Measurements from ENCODE around the gene GPBAR1. TPM values are rescaled to one million over a fixed set of nuclear protein-coding genes. Genes with fewer than 3 reads are reported as not detected.
A peak's percentile ranks its signal among the peaks of the same experiment; 100 is the strongest.

The GPBAR1 gene
- total and polyA plus RNA-seq, 5 donors from 2014 or later, result 1.2 TPM; not detected in 4

DNA sequence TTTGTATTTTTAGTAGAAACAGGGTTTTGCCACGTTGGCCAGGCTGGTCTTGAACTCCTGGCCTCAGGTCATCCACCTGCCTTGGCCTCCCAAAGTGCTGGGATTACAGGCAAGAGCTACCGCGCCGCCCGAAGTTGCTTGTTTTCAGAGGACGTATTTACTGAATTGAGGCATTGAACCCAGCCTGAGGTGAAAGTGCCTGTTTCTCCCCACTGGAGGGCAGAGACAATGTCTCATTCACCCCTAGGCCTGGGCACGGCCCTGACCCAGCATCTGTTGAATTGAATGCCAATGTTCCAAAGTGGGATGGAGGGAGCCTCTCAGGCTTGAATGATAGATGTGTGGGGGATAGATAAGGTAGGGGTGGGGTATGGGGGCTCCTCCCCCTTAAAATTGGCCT is 36.0 kb downstream of the GPBAR1 start:
- no peak for ATAC-seq (ENCODE audit: low read depth in 2 of 2)
- peaks cover 12 to 33% (median 18%) of the 10 kb centered on the region in 4 donors for H3K4me1 Mint-ChIP-seq

DNA sequence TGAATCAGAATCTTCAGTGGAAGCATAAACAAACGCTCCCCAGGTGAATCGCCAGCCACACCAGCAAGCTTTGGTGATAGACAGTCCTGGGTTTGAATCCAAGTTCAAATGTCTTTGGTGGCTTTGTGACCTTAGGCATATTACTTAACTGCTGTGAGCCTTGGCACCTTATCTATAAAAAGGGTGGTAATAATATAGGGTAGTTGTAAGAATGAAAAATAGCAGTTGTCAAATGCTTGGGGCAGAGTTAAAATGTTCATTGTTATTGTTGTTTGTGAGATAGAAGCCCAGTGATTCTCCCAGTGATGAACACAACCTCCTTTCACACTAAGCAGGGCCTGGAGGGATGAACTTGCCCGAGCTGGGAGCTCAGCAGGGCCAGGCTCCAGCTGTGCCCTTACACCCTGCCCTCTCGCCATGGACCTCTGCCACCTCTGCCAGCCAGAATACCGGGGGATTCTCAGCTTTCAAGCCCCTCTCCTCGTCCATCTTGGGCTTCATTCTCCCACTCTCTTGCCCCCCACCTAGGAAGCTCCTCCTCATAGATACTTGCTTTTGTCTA is 37.6 kb downstream of the GPBAR1 start:
- Histone ChIP-seq H3K4me3 (ENCODE audit: low read depth, low read length) (no peak overlapping the region), H3K27ac (ENCODE audit: insufficient read depth, low read length, poor library complexity, severe bottlenecking) (no peak overlapping the region), H3K36me3 (ENCODE audit: control insufficient read depth, insufficient read depth, low read length) (no peaks in the 10 kb centered on the region), H3K4me1 (ENCODE audit: control insufficient read depth, insufficient read depth, low read length, poor library complexity, severe bottlenecking) (peaks cover 11% of the 10 kb centered on the region), H3K27me3 (ENCODE audit: control insufficient read depth, insufficient read depth, low read length) (no peaks in the 10 kb centered on the region), H3K9me3 (ENCODE audit: control insufficient read depth in 2 of 2, low read length in 2 of 2) (no peaks in the 10 kb centered on the region)
- no peaks in the 10 kb centered on the region for H3K36me3 Mint-ChIP-seq
- DNase-seq, result no peak
- no peaks in the 10 kb centered on the region for H3K9me3 Mint-ChIP-seq
- no peak overlapping the region for H3K27ac Mint-ChIP-seq
- peaks cover 4% of the 10 kb centered on the region for H3K27me3 Mint-ChIP-seq
- no peak for ATAC-seq (ENCODE audit: low read depth in 2 of 2)
- peaks cover 6 to 29% (median 13%) of the 10 kb centered on the region in 4 donors for H3K4me1 Mint-ChIP-seq
- peak overlapping the region in 2 of 4 donors; percentile 38 to 41 for H3K4me3 Mint-ChIP-seq

More for the DNA sequence above, 36.0 kb downstream of the GPBAR1 start:
- no peak overlapping the region for H3K4me3 ChIP-seq (ENCODE audit: low read depth, low read length)
- Mint-ChIP-seq H3K9me3 (no peaks in the 10 kb centered on the region), H3K4me3 (peak overlapping the region in 1 of 4 donors; percentile 51), H3K27me3 (peaks cover 4% of the 10 kb centered on the region), H3K36me3 (no peaks in the 10 kb centered on the region), H3K27ac (no peak overlapping the region)
- H3K27me3 ChIP-seq (ENCODE audit: control insufficient read depth, insufficient read depth, low read length), result no peaks in the 10 kb centered on the region
- DNase-seq, result no peak
- H3K4me1 ChIP-seq (ENCODE audit: control insufficient read depth, insufficient read depth, low read length, poor library complexity, severe bottlenecking), result peaks cover 21% of the 10 kb centered on the region
- no peaks in the 10 kb centered on the region for H3K36me3 ChIP-seq (ENCODE audit: control insufficient read depth, insufficient read depth, low read length)
- no peak overlapping the region for H3K27ac ChIP-seq (ENCODE audit: insufficient read depth, low read length, poor library complexity, severe bottlenecking)
- H3K9me3 ChIP-seq (ENCODE audit: control insufficient read depth in 2 of 2, low read length in 2 of 2), result no peaks in the 10 kb centered on the region

DNA sequence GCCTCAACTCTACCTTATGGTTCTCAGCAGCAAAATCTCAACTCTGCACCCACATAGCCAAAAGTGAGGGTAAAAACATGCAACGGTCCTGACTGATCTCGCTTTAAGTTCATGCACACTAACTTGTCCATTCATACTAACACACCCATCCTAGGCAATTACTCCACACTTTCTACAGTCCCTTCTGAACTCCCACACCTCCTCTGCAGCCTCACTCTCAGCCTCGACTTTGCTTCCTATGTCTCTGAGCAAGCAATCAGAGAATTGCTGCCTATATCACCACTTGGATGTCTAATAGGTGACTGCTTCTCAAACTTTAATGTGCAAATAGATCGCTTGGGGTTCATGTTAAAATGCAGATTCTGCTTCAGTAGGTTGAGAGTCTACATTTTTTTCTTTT is 39.3 kb downstream of the GPBAR1 start:
- Mint-ChIP-seq H3K27me3 (peaks cover 4% of the 10 kb centered on the region), H3K27ac (peak overlapping the region in 1 of 3 donors; percentile 62), H3K9me3 (no peaks in the 10 kb centered on the region), H3K4me1 (peaks cover 5 to 13% (median 7%) of the 10 kb centered on the region in 4 donors), H3K36me3 (no peaks in the 10 kb centered on the region), H3K4me3 (no peak overlapping the region)
- no peaks in the 10 kb centered on the region for H3K36me3 ChIP-seq (ENCODE audit: control insufficient read depth, insufficient read depth, low read length)
- H3K4me3 ChIP-seq (ENCODE audit: low read depth, low read length), result no peak overlapping the region
- DNase-seq (no peak), ATAC-seq (ENCODE audit: low read depth in 2 of 2) (no peak)
- peaks cover 6% of the 10 kb centered on the region for H3K4me1 ChIP-seq (ENCODE audit: control insufficient read depth, insufficient read depth, low read length, poor library complexity, severe bottlenecking)
- H3K27me3 ChIP-seq (ENCODE audit: control insufficient read depth, insufficient read depth, low read length), result no peaks in the 10 kb centered on the region
- no peak overlapping the region for H3K27ac ChIP-seq (ENCODE audit: insufficient read depth, low read length, poor library complexity, severe bottlenecking)
- no peaks in the 10 kb centered on the region for H3K9me3 ChIP-seq (ENCODE audit: control insufficient read depth in 2 of 2, low read length in 2 of 2)

DNA sequence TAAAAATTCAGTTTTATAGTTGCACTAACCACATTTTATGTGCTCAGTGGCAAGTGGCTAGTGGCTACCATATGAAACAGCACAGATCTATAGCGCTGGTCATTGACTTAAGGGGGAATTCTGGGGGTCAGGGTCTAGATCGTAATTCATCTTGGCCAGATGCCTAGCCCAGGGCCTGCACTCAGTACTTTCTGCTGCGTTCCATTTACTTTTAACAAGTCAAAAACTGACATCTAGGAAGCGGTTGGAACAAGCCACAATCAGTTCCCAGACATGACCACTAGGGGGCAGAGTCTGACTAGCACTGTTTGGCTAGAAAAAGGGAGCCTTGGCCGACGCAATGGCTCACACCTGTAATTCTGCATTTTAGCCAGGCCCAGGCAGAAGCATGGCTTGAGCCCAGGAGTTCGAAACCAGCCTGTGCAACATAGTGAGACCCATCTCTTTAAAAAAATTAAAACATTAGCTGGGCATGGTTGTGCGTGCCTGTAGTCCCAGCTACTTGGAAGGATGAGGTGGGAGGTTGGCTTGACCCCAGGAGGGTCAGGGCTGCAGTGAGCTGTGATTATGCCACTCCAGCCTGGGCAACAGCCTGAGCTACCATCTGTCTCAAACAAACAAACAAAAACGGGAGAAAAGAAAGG is 40.5 kb downstream of the GPBAR1 start:
- no peak overlapping the region for H3K4me3 Mint-ChIP-seq
- H3K27ac Mint-ChIP-seq, result peak overlapping the region in 2 of 3 donors; percentile 59 to 66
- no peaks in the 10 kb centered on the region for H3K9me3 Mint-ChIP-seq

DNA sequence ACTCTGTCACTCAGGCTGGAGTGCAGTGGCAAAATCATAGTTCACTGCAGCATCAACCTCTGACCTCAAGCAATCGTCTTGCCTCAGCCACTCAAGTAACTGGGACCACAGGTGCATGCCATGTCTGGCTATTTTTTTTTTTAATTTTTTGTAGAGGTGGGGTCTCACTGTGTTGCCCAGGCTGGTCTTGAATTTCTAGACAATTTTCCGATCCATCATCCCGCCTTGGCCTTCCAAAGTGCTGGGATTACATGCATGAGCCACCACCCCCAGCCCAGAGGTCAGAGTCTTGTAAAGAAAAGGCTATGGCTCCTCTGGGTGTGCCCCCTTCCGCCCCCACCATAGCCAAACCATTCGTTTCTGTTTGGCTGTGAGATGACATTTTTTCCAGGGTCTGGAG is 44.6 kb downstream of the GPBAR1 start:
- H3K4me3 ChIP-seq (ENCODE audit: low read depth, low read length), result no peak overlapping the region
- Mint-ChIP-seq H3K27ac (peak overlapping the region in 2 of 3 donors; percentile 5 to 23), H3K4me3 (no peak overlapping the region), H3K4me1 (peaks cover 5 to 10% (median 6%) of the 10 kb centered on the region in 4 donors), H3K27me3 (peaks cover 8% of the 10 kb centered on the region), H3K9me3 (no peaks in the 10 kb centered on the region), H3K36me3 (no peaks in the 10 kb centered on the region)
- ATAC-seq (ENCODE audit: low read depth in 2 of 2) (no peak), DNase-seq (no peak)
- peaks cover 6% of the 10 kb centered on the region for H3K4me1 ChIP-seq (ENCODE audit: control insufficient read depth, insufficient read depth, low read length, poor library complexity, severe bottlenecking)
- no peaks in the 10 kb centered on the region for H3K9me3 ChIP-seq (ENCODE audit: control insufficient read depth in 2 of 2, low read length in 2 of 2)
- H3K36me3 ChIP-seq (ENCODE audit: control insufficient read depth, insufficient read depth, low read length), result no peaks in the 10 kb centered on the region
- H3K27me3 ChIP-seq (ENCODE audit: control insufficient read depth, insufficient read depth, low read length), result no peaks in the 10 kb centered on the region
- H3K27ac ChIP-seq (ENCODE audit: insufficient read depth, low read length, poor library complexity, severe bottlenecking), result no peak overlapping the region

More for the DNA sequence above, 40.5 kb downstream of the GPBAR1 start:
- peaks cover 6% of the 10 kb centered on the region for H3K4me1 ChIP-seq (ENCODE audit: control insufficient read depth, insufficient read depth, low read length, poor library complexity, severe bottlenecking)
- ATAC-seq (ENCODE audit: low read depth in 2 of 2) (peak; percentile 90 to 92), DNase-seq (peak; percentile 75 to 92 (median 86))
- H3K4me3 ChIP-seq (ENCODE audit: low read depth, low read length), result no peak overlapping the region
- Mint-ChIP-seq H3K27me3 (peaks cover 8% of the 10 kb centered on the region), H3K36me3 (no peaks in the 10 kb centered on the region), H3K4me1 (peaks cover 5 to 10% (median 6%) of the 10 kb centered on the region in 4 donors)
- H3K36me3 ChIP-seq (ENCODE audit: control insufficient read depth, insufficient read depth, low read length), result no peaks in the 10 kb centered on the region
- H3K9me3 ChIP-seq (ENCODE audit: control insufficient read depth in 2 of 2, low read length in 2 of 2), result no peaks in the 10 kb centered on the region
- H3K27ac ChIP-seq (ENCODE audit: insufficient read depth, low read length, poor library complexity, severe bottlenecking), result no peak overlapping the region
- H3K27me3 ChIP-seq (ENCODE audit: control insufficient read depth, insufficient read depth, low read length), result no peaks in the 10 kb centered on the region

DNA sequence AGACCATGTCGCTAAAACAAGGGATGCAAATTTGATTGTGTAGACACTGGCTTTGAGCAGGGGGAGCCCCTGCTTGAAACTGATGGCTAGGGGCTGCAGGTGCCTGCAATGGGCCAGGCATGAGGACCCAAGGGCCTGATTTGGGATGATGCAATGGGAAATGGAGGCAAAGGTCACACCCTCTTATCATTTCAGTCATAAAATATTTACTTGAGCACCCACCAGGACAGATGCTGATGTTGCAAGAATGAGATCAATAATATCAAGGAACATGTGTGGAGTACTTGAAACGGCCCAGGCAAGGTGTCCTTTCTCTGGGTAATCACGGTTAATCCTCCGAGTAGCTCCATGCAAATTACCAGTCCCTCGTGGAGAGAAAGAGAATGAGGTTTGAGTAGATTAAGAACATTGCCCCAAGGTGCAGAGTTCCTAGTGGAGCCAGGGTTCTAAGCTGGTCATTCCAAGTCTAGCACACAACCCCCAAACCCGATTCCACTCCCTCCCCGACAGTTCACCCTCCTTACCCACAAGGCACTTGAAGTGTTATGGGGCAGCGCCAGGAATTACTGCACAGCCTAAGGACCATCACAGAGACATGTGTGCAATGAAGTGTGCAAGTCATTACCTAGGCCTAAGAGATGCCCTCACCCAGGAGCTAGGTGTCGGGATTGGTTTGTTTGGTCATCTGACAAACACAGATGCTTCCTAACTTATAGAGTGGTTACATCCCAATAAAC is 45.5 kb downstream of the GPBAR1 start:
- H3K4me3 ChIP-seq (ENCODE audit: low read depth, low read length), result no peak overlapping the region
- H3K9me3 ChIP-seq (ENCODE audit: control insufficient read depth in 2 of 2, low read length in 2 of 2), result no peaks in the 10 kb centered on the region
- Mint-ChIP-seq H3K36me3 (no peaks in the 10 kb centered on the region), H3K27ac (no peak overlapping the region), H3K4me1 (peaks cover 3 to 7% (median 3%) of the 10 kb centered on the region in 4 donors), H3K4me3 (no peak overlapping the region), H3K27me3 (peaks cover 7% of the 10 kb centered on the region), H3K9me3 (no peaks in the 10 kb centered on the region)
- H3K27ac ChIP-seq (ENCODE audit: insufficient read depth, low read length, poor library complexity, severe bottlenecking), result no peak overlapping the region
- no peaks in the 10 kb centered on the region for H3K27me3 ChIP-seq (ENCODE audit: control insufficient read depth, insufficient read depth, low read length)
- ATAC-seq (ENCODE audit: low read depth in 2 of 2), result no peak
- H3K4me1 ChIP-seq (ENCODE audit: control insufficient read depth, insufficient read depth, low read length, poor library complexity, severe bottlenecking), result peaks cover 2% of the 10 kb centered on the region
- no peaks in the 10 kb centered on the region for H3K36me3 ChIP-seq (ENCODE audit: control insufficient read depth, insufficient read depth, low read length)
- no peak for DNase-seq

DNA sequence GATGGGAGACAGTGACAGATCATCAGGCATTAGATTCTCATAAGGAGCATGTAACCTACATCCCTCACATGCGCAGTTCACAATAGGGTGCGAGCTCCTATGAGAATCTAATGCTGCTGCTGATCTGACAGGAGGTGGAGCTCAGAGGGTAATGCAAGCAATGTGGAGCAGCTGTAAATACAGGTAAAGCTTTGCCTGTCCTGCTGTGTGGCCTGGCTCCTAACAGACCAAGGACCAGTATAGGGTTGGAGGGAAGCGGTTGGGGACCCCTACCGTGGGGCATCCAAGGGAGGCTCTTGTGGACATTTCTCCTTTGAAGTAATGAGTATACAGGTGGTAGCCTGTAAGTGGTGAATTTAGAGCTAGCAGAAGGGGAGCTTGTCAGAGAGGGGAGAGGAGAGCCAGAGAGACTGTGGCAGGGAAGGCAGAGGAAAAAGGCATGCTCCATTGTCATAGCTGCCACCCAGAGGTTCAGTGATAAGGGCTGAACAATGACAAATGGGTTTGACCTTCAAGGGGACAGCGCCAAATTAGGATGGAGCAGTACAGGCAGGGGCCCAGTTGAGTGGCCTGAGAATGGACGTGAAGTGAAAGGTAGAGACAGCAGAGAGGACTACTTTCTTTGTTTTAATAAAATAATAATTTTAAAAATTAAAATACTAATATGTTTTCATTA is 46.7 kb downstream of the GPBAR1 start:
- no peak overlapping the region for H3K27ac ChIP-seq (ENCODE audit: insufficient read depth, low read length, poor library complexity, severe bottlenecking)
- H3K36me3 ChIP-seq (ENCODE audit: control insufficient read depth, insufficient read depth, low read length), result no peaks in the 10 kb centered on the region
- DNase-seq, result no peak
- Mint-ChIP-seq H3K4me3 (no peak overlapping the region), H3K9me3 (no peaks in the 10 kb centered on the region), H3K27me3 (peaks cover 4% of the 10 kb centered on the region), H3K4me1 (no peaks in the 10 kb centered on the region), H3K27ac (peak overlapping the region in 1 of 3 donors; percentile 60), H3K36me3 (no peaks in the 10 kb centered on the region)
- H3K9me3 ChIP-seq (ENCODE audit: control insufficient read depth in 2 of 2, low read length in 2 of 2), result no peaks in the 10 kb centered on the region
- no peak overlapping the region for H3K4me3 ChIP-seq (ENCODE audit: low read depth, low read length)
- no peaks in the 10 kb centered on the region for H3K27me3 ChIP-seq (ENCODE audit: control insufficient read depth, insufficient read depth, low read length)
- H3K4me1 ChIP-seq (ENCODE audit: control insufficient read depth, insufficient read depth, low read length, poor library complexity, severe bottlenecking), result no peaks in the 10 kb centered on the region
- ATAC-seq (ENCODE audit: low read depth in 2 of 2), result no peak

All from CD4-positive, CD25-positive, alpha-beta regulatory T cell (primary cell).